GM13977 (cell line): ENCODE measurements around the gene FAM162A.
A peak's percentile ranks its signal among the peaks of the same experiment; 100 is the strongest.

Experiments used
- DNase-seq: peaks from one replicate; pipeline ENCODE4 v3.0.0; 2012; ENCODE audit warnings: low spot score
- in situ Hi-C: fragments of 300-500 bp; cut with MboI; formaldehyde crosslinking; loops from one replicate; pipeline ENCODE4 v1.12.0; 2022; ENCODE audit warnings: low sequenced_read_pairs, low pct_unique_long_range_greater_than_20kb, mixed read lengths, inconsistent platforms; ENCODE audit not compliant: unreplicated experiment
- TF ChIP-seq, protein P1 (sequence below): IDR thresholded peaks from 2 replicates; pipeline ENCODE4 v1.5.1; 2012; ENCODE audit warnings: mild to moderate bottlenecking, control low read depth; ENCODE audit not compliant: insufficient read depth; ENCODE audit errors: extremely low read depth, missing control alignments

The FAM162A gene

DNA sequence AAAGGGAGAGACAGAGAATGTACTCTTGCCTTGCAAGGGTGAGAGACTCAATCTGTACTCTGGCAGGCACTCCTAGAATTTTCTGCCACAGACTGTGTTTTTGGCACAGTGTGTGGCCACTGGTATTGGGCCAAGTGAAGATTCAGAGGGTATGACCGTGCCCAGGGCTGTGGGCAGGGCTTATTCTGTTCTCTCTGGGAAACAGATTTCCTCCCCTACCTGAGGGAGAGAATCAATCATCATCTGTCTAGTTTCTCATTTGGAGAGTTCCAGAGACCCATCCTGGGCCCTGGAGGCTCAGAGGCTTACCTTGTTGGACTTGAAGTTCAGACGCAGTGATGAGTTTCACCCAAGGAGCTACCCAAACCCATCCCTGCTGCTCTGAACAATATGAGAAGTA, 30.8 kb upstream of the FAM162A start:
- DNase-seq: no peak
- TF ChIP-seq, protein P1, sequence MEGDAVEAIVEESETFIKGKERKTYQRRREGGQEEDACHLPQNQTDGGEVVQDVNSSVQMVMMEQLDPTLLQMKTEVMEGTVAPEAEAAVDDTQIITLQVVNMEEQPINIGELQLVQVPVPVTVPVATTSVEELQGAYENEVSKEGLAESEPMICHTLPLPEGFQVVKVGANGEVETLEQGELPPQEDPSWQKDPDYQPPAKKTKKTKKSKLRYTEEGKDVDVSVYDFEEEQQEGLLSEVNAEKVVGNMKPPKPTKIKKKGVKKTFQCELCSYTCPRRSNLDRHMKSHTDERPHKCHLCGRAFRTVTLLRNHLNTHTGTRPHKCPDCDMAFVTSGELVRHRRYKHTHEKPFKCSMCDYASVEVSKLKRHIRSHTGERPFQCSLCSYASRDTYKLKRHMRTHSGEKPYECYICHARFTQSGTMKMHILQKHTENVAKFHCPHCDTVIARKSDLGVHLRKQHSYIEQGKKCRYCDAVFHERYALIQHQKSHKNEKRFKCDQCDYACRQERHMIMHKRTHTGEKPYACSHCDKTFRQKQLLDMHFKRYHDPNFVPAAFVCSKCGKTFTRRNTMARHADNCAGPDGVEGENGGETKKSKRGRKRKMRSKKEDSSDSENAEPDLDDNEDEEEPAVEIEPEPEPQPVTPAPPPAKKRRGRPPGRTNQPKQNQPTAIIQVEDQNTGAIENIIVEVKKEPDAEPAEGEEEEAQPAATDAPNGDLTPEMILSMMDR: no peak
- in situ Hi-C loops: no loop called here

DNA sequence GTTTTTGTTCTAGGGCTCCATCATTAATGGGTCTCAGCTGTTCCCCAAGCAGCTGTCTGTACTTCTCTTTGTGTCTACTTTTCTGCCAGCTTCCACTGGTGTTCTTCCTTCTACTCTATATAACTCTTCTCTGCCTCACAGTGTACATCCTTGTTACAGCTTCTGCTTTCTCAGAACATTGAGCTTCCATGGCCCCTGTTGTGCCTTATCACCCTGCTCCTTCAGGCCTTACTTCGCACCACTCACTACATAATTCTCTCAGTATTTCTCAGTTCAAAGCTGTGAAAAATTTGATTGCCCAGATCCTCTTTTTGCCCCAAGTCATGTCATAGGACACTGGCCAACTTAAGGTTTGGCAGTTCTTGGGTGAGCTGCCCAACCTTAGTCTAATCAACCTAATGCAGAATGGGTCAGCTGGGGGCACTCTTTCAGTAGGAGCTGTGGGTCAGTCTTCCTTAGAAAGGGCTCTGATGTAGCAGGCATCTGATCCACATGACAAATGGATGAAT, 30.0 kb upstream of the FAM162A start:
- in situ Hi-C loops: no loop called here
- TF ChIP-seq, protein P1: no peak
- DNase-seq: no peak

DNA sequence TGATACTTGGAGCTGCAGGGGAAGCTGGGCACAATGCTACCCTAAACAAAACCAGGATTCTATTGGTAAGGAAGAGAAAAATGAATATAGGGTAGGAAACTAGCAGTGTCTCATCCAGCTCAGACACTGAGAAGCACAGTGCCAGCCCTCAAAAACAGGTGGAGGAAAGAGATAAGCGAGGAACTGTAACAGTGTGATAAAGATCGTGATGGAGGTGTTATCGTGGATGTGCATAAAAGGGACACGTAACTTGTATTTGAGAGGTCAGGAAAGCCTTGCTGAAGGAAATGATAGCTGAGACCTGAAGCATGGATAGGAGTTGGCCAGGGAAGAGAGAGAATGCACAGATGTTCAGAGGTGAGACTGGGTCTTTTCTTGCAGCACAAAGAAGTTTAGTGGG, 28.4 kb upstream of the FAM162A start:
- in situ Hi-C loops: no loop called here
- TF ChIP-seq, protein P1: no peak
- DNase-seq: no peak

DNA sequence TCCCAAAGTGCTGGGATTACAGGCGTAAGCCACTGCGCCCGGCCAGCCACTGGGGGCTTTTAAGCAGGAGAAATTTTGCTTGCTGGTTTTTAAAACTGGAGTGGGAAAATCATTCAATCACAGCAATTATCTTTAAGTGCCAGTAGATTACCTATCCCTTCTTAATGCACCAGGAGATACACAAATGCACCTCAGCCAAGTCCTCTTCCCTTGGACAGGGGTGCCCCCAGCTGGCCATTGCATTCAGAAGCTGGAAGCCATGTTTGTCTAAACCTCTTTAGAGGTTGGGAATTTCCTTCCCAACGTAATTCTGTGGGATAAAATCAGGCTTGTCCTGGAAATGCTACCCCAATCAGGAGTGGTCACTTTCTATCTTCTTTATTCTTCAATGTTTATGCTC, 27.6 kb upstream of the FAM162A start:
- DNase-seq: peak; percentile 44
- in situ Hi-C loops: no loop called here
- TF ChIP-seq, protein P1: peak; percentile 66

DNA sequence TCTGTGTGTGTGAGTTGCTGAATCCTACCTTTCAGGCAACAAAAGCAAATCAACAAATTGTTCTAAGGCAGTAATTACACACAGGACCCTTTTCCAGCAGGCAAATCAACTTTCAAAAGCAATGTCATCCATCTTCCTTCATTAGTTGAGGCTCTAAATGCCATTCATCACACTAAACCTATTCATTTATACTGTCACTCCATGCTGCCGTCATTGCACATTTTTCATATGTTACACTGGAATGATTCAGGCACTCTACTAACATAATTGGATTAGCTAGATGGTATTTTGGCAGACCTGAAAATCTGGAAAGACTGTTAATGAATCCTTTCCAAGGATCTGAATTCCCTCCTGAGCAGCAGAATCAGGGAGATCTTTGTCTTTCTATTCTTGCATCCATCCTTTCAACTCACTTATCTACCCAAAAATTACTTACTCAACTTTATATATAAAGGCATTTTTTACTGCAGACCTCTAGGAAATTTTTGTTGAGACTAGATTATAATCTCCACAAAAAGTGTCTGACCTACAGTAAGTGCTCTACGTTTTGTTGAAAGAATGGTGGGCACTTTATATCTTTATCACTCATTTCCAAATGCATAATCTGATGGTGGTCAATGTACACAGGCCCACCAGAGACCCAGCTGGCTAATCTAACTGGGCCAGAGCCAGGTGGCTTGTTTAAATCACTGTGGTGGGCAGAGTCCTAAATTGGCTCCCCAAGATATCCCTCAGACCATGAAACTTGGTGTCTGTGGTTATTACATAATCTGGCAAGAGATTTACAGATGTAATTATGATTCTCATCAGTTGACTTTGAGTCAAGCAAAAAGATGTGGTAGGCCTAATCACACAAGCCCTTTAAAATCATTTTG, 25.9 kb upstream of the FAM162A start:
- in situ Hi-C loops: no loop called here
- TF ChIP-seq, protein P1: no peak
- no peak for DNase-seq

DNA sequence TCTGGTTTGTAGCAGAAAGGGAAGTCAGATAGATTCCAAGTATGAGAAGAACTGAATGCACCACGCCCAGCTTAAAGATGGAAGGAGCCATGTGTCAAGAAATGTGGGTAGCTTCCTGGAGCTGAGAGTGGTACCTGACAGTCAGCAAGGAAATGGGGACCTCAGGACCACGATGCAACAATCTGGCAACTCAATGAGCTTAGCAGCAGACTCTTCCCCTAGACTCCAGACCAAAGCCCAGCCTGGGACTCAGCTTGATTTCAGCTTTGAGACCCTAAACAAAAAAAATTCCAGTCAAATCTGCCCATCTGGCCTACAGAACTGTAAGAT, 25.3 kb upstream of the FAM162A start:
- in situ Hi-C loops: no loop called here

More for the DNA sequence above, 25.3 kb upstream of the FAM162A start:
- TF ChIP-seq, protein P1: no peak
- DNase-seq: no peak
